HG02938 (cell line): ENCODE data around the gene MOCOS.
"Not testable (repeated sequence)": the region's sequence is repeated elsewhere in the genome, so short reads cannot be mapped to it uniquely, and the experiment has no call there.

Experiments
- ATAC-seq: cut with Tn5 transposase; IDR thresholded peaks from one replicate; pipeline ENCODE4 v1.9.1; 2021; ENCODE audit warnings: mild to moderate bottlenecking, moderate library complexity; ENCODE audit not compliant: unreplicated experiment

Gene MOCOS

GRCh38 chr18:36197511-36198166 is 10.3 kb downstream of the MOCOS start:
- no peak for ATAC-seq

DNA sequence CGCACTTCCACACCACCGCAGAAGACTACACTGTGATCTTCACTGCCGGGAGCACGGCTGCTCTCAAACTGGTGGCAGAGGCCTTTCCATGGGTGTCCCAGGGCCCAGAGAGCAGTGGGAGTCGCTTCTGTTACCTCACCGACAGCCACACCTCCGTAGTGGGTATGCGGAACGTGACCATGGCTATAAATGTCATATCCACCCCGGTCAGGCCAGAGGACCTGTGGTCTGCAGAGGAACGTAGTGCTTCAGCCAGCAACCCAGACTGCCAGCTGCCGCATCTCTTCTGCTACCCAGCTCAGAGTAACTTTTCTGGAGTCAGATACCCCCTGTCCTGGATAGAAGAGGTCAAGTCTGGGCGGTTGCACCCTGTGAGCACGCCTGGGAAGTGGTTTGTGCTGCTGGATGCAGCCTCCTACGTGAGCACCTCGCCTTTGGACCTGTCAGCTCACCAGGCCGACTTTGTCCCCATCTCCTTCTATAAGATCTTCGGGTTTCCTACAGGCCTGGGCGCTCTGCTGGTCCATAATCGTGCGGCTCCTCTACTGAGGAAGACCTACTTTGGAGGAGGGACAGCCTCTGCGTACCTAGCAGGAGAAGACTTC is 12.5 kb downstream of the MOCOS start:
- no peak for ATAC-seq

GRCh38 chr18:36200354-36200771 is 13.1 kb downstream of the MOCOS start:
- no peak for ATAC-seq

DNA sequence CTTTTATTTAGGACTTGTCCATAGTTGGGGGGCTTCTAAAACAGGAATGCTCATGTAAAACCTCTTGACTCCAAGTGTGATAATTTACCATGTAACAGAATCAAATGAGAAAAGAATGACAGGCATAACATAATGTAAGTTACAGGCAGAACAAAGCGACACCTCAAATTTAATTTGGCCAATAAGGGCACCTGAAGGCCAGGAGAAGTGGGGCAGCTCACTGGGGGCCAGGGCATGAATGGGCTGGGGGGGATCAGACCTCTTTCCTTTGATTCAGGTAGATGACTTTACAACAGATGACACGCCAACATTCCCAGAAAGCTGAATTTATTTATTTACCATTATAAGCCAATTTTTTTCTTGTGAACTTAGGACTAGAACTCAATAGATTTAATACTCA is 14.5 kb downstream of the MOCOS start:
- ATAC-seq, result no peak

DNA sequence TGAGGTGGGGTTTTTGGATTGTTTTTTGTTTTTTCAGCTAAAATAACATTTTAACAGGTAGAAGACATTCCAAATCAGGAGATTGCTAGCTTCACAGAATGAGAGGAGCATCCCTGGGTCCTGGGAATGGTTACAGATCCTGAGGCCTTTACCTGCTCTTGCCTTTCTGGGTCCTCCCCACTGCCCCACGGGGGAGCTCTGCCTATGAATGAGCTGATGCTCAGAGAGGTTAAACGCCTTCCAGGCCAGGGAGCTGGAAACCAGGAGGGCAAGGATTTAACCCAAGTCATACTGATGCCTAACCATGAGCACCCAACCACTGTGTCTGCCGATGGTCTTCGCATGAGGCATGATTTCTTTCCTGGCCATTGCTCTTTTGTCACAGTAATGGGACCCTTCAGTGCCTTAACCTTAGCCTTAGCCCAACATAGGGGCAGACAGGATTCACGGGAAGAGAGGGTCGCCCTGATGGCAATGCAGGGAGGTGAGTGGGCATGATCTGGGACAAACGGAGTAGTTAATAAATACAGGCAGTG is 16.1 kb downstream of the MOCOS start:
- ATAC-seq, result no peak

GRCh38 chr18:36205166-36205565 is 17.9 kb downstream of the MOCOS start:
- no peak for ATAC-seq

GRCh38 chr18:36207303-36207702 is 20.0 kb downstream of the MOCOS start:
- ATAC-seq, result no peak

GRCh38 chr18:36207969-36208368 is 20.7 kb downstream of the MOCOS start:
- not testable (repeated sequence) for ATAC-seq

DNA sequence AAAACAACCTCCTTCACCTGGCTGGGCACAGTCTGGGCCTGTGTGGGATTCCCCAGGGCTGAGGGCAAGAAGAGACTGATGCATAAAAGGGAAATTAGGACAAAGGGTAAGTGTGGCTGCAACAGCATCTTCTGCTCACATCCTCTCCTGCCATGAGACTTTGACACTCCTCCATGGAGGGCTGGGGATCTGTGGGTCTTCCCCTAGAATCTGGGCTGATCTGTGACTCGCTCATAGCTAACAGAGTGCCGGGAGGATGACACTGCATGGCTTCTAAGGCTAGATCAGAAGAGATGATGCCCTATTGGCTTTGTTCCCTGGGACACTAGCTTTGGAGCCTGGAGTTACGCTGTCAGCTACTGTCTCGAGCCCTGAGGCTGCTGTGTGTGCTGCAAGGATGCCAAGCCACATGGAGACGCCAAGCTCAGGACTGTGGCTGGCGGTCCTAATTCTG is 24.3 kb downstream of the MOCOS start:
- ATAC-seq, result no peak

DNA sequence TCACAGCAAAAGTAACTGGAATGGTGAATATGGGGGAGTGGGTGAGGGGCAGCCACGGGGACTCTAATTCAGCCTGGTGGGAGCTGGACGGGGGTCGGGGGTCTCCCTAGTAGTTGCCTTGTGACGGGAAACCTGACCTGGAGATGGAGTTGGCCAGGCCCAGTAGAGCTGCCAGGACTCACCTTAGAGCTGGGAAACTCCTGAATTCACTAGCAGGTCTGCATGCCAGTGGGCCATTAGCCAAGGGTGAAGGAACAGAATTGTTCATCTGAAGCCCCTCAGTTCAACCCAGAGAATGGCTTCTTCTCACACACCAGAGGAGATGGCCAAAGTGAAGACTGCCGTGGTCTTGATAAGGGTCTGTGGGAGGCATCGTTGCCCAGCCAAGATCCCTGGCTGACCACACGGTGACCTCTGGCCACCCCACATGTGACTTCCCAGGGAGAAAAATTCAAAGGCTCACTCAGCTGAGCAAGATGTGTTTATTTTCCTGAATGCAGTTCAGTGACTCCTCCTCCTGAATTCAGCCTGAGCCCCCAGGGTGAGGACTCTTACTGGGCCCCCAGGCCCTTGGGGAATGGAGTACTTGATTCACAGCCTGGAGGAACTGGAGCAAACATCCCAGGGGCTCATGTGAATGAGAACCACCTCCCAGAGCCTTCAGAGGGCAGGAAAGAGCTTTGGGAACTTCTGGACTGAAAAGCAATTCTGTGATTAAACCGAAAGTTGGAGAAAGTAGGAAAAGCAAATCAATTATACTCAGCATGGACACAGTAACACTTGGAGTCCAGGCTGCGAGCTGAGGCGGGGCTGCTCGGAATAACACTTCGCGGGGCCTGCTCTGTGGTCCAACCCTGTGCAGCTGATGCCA is 25.2 kb downstream of the MOCOS start:
- ATAC-seq, result no peak

GRCh38 chr18:36214811-36215210 is 27.5 kb downstream of the MOCOS start:
- ATAC-seq, result no peak

- no peak for ATAC-seq
Measured at GRCh38 chr18:36215577-36215976, 28.3 kb downstream of the MOCOS start.

GRCh38 chr18:36217348-36217747 is 30.1 kb downstream of the MOCOS start:
- ATAC-seq, result no peak

- ATAC-seq, result no peak
Measured at GRCh38 chr18:36229188-36229587, 41.9 kb downstream of the MOCOS start.

DNA sequence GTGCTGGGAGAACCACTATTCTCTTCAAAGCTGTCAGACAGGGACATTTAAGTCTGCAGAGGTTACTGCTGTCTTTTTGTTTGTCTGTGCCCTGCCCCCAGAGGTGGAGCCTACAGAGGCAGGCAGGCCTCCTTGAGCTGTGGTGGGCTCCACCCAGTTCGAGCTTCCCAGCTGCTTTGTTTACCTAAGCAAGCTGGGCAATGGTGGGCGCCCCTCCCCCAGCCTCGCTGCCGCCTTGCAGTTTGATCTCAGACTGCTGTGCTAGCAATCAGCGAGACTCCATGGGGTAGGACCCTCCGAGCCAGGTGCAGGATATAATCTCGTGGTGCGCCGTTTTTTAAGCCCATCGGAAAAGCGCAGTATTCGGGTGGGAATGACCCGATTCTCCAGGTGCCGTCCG is 53.2 kb downstream of the MOCOS start:
- not testable (repeated sequence) for ATAC-seq

- ATAC-seq, result no peak
Measured at GRCh38 chr18:36241831-36242230, 54.5 kb downstream of the MOCOS start.

GRCh38 chr18:36247036-36247435 is 59.7 kb downstream of the MOCOS start:
- ATAC-seq, result no peak

GRCh38 chr18:36249392-36249791 is 62.1 kb downstream of the MOCOS start:
- ATAC-seq, result no peak

DNA sequence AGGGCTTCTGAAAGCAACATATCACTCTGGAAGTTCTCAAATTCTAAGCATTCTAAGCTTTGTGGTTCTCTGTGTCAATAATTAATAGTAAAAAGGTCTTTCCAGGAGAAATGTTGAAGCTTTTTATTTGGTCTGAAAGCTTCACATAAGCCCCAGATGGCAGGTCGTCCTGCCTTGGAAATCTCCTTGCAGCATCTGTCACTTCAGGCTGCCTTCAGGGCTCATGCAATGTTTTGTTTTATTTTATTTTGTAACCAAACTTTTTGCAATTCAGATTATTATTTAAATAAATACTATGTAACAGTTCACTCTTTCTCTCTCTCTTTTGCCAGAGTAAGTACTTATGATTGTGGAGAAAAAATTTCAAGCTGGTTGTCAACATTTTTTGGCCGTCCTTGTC is 63.5 kb downstream of the MOCOS start:
- no peak for ATAC-seq

- ATAC-seq, result no peak
Measured at GRCh38 chr18:36255072-36255698, 67.9 kb downstream of the MOCOS start.

DNA sequence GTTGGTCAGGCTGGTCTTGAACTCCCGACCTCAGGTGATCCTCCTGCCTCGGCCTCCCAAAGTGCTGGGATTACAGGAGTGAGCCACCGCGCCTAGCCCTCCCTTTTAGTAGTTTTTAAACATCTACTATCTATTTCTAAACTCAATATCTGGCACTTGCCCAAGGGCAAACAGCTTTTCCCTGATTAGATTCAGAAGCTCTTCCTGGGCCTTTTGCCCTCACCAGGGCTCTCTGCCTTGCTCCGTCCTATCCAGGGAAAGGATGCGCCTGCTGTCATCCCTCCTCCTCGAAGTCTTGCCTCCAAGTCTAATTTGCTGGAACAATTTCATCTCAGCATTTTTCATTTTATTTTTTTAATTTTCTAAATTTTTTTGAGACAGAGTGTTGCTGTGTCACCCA is 68.8 kb downstream of the MOCOS start:
- no peak for ATAC-seq
